Cardiac fibroblast (primary cell): ENCODE data around the gene KIF22.

ENCODE experiments used
- DNase-seq, 2 donors: peaks; one replicate each; pipeline versions ENCODE4 v3.0.0 to v3.0.0-alpha.2; 2010; ENCODE audit warnings: low read depth in 2 of 2
- H3K4me3 ChIP-seq, 2 donors: replicated peaks in 1 of 2; 1 replicate in 1 of 2; 2 replicates in 1 of 2; pipeline ENCODE4 v1.5.1; 2011; ENCODE audit warnings: low read depth in 2 of 2, low read length in 2 of 2, mild to moderate bottlenecking in 2 of 2, moderate library complexity in 1 of 2
- TF ChIP-seq, protein P1 (sequence below): IDR thresholded peaks from one replicate; pipeline ENCODE4 v1.5.1; 2011; ENCODE audit warnings: low read depth, mild to moderate bottlenecking, low read length, inconsistent platforms

The KIF22 gene

DNA sequence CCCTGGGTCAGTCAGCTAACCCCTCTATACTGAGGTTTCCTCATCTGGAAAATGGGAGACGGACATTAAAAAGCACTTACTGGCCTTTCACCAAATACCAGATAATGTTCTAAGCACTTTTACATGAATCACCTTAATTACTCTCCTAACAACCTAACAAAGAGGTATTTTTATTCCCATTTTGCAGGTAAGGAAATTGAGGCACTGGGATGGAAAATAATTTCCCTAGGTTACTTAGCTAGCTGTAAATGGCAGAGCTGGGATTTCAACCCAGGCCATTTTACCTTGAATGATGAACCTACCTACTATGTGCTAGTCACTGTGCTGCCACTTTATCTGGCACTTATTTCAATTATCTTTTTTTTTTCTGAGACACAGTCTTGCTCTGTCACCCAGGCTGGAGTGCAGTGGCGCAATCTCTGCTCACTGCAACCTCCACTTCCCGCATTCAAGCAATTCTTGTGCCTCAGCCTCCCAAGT lies 3.7 kb downstream of the KIF22 start:
- no peak overlapping the region for H3K4me3 ChIP-seq
- DNase-seq, result no peak
- TF ChIP-seq, protein P1, sequence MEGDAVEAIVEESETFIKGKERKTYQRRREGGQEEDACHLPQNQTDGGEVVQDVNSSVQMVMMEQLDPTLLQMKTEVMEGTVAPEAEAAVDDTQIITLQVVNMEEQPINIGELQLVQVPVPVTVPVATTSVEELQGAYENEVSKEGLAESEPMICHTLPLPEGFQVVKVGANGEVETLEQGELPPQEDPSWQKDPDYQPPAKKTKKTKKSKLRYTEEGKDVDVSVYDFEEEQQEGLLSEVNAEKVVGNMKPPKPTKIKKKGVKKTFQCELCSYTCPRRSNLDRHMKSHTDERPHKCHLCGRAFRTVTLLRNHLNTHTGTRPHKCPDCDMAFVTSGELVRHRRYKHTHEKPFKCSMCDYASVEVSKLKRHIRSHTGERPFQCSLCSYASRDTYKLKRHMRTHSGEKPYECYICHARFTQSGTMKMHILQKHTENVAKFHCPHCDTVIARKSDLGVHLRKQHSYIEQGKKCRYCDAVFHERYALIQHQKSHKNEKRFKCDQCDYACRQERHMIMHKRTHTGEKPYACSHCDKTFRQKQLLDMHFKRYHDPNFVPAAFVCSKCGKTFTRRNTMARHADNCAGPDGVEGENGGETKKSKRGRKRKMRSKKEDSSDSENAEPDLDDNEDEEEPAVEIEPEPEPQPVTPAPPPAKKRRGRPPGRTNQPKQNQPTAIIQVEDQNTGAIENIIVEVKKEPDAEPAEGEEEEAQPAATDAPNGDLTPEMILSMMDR, result no peak

DNA sequence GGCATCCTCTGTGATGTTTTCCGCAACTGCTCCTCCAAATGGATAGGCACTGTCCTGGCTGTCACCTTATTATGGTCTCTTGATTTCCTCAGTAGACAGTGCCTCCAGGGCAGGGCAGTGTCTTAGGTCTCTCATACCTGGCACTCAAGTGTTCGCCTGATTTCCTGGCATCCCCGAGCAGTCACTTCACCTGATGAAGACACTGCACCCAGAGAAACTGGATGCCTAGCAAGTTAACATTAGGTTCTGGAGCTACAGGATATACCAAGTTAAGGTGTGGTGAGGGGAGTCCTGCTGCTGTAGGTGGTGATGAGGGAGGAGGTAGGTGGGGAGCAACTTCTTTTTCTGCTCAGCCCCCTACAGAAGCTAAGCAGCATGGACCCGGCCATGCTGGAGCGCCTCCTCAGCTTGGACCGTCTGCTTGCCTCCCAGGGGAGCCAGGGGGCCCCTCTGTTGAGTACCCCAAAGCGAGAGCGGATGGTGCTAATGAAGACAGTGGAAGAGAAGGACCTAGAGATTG lies 11.9 kb downstream of the KIF22 start:
- DNase-seq, result no peak
- no peak overlapping the region for H3K4me3 ChIP-seq
- TF ChIP-seq, protein P1, result no peak

DNA sequence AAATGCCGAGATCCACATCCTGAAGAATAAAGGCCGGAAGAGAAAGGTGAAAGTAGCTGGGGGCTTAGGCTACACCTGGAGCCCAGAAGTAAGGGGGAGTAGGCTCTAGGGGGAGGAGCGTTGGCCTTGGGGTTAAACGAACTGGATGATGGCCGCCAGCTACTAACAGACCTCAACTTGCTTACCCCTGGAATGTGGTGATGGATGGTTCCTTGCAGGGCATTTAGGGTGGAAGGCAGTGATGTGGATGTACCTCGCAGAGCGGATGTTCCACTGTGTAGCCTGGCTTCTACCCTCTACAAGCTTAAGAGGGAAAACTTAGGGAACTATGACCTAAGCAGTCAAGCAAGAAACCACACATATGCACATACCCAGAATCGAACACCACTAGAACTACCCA lies 13.5 kb downstream of the KIF22 start:
- DNase-seq, result no peak
- TF ChIP-seq, protein P1, result no peak
- H3K4me3 ChIP-seq, result no peak overlapping the region

DNA sequence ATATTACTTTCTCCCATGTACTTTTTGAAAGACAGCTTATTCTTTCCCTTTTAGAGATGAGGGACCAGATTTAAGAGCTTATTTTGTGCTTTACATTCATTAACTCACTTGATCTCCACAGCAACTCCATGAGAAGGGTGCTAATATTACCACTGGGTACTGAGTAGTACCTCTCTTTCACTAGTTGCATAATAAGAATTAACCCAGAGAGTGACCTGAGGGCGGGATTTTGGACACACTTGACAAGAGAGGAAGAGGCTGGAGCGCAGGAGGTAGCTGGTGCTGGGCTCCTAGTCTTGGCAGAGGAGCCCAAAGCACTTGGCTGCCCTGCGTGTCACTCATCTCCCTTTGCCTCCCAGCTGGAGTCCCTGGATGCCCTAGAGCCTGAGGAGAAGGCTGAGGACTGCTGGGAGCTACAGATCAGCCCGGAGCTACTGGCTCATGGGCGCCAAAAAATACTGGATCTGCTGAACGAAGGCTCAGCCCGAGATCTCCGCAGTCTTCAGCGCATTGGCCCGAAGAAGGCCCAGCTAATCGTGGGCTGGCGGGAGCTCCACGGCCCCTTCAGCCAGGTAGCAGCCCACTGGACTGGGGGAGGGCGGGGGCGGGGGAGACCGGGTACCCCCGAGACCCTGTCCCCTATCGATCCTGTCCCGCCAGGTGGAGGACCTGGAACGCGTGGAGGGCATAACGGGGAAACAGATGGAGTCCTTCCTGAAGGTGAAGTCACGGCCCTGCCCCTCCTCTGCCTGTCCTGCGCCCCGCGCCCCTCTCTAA lies 14.1 kb downstream of the KIF22 start:
- peak; percentile 46 to 70 for DNase-seq
- TF ChIP-seq, protein P1, result no peak
- H3K4me3 ChIP-seq, result peak overlapping the region; percentile 82 to 96

DNA sequence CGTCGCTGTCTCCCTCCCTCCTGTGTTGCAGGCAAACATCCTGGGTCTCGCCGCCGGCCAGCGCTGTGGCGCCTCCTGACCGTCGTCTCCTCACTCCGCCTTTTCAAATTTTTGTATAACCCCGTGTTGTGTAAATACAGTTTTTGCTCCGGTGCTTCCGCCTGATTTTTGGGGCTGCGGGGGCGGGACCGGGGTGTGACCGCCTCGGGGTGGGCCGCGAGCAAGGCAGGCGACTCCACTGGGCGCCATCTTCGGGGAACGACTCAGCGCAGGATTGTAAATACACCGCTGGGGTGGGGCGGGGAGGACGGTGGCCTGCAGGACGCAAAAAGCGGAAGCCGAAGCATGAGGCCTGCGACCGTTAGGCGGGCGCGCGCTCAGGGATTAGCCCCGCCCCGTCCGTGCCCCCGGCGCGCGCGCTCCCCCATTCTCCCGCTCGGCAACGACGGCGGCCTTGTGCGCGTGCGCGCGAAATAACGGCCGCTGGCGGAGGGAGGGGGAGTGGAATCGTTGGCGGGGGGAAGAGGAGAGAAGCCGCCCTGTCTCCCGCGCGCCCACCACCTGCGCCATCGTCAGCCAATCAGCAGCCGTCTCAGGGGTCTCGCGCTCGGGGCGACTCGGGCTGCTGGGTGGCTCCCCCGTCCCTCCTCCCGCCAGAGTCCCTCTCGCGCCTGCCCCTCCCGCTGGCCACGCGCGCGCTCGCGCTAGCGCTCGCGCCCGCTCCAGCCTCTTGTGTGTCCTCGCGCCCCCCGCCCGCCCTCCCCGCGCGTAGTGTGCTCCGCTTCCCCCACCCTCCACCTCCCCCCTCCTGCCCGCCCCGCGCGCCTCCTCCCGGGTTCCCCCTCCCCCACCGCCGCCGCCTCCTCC lies 14.9 kb downstream of the KIF22 start:
- peak overlapping the region; percentile 82 to 96 for H3K4me3 ChIP-seq
- peak; percentile 98 for DNase-seq
- TF ChIP-seq, protein P1, result no peak

GRCh38 chr16:29806099-29806579 lies 15.6 kb downstream of the KIF22 start, which contains the start of gene MAZ:
MAZ (plus strand) TSS chr16:29806529; CDS start chr16:29806702, 173 bp downstream.
- DNase-seq, result peak in 1 of 2 donors; percentile 93
- TF ChIP-seq, protein P1, result no peak
- H3K4me3 ChIP-seq, result peak within 1 kb of the TSS; percentile 82 to 96
